Lung (tissue), 12 donors: ENCODE data around the gene ANGPTL4. TPM values are rescaled to one million over a fixed set of nuclear protein-coding genes. Genes with fewer than 3 reads are reported as not detected.
A peak's percentile ranks its signal among the peaks of the same experiment; 100 is the strongest.
"Not testable (repeated sequence)": the region's sequence is repeated elsewhere in the genome, so short reads cannot be mapped to it uniquely, and the experiment has no call there.

Experiments used
- ATAC-seq: fragments of 200-7000 bp; cut with Tn5 transposase; one replicate; pipeline ENCODE4 v1.9.1; 2020; ENCODE audit warnings: moderate number of reproducible peaks; ENCODE audit not compliant: insufficient read depth, low FRiP score
- DNase-seq, 3 donors: peaks; one replicate each; pipeline ENCODE4 v3.0.0-alpha.2; 2013 to 2017
- H3K27ac ChIP-seq, 2 donors: one replicate each; pipeline ENCODE4 v1.5.1; 2013; ENCODE audit warnings: mild to moderate bottlenecking in 2 of 2, moderate library complexity in 2 of 2, control low read depth in 1 of 2, inconsistent platforms in 1 of 2, low read depth in 1 of 2, low read length in 1 of 2
- H3K27me3 ChIP-seq, 3 donors: one replicate each; pipeline ENCODE4 v1.5.1; 2013; ENCODE audit warnings: low read length in 2 of 3; ENCODE audit not compliant: control insufficient read depth in 3 of 3, insufficient read depth in 3 of 3
- H3K36me3 ChIP-seq, 4 donors: one replicate each; pipeline ENCODE4 v1.5.1; 2013; ENCODE audit warnings: low read length in 4 of 4, mild to moderate bottlenecking in 1 of 4, moderate library complexity in 1 of 4; ENCODE audit not compliant: control insufficient read depth in 4 of 4, insufficient read depth in 4 of 4
- H3K4me1 ChIP-seq, 5 donors: one replicate each; pipeline ENCODE4 v1.5.1; 2013; ENCODE audit warnings: low read length in 5 of 5, mild to moderate bottlenecking in 2 of 5, moderate library complexity in 1 of 5; ENCODE audit not compliant: control insufficient read depth in 5 of 5, insufficient read depth in 5 of 5
- H3K4me3 ChIP-seq: one replicate; pipeline ENCODE4 v1.5.1; 2013; ENCODE audit warnings: mild to moderate bottlenecking, control low read depth, moderate library complexity
- H3K9ac ChIP-seq, 2 donors: one replicate each; pipeline ENCODE4 v1.5.1; 2013; ENCODE audit warnings: low read length in 2 of 2, control low read depth in 1 of 2; ENCODE audit not compliant: insufficient read depth in 1 of 2
- H3K9me3 ChIP-seq, 4 donors: one replicate each; pipeline ENCODE4 v1.5.1; 2013; ENCODE audit warnings: low read length in 3 of 4, mild to moderate bottlenecking in 1 of 4, moderate library complexity in 1 of 4; ENCODE audit not compliant: control insufficient read depth in 4 of 4, insufficient read depth in 3 of 4
- WGBS, 2 donors: extraction: QIAGEN DNeasy Blood & Tissue Kit; methylation state at CpG; one replicate each; pipeline ENCODE4 v1.1.7; 2013; 5-methylcytosine and 5-hydroxymethylcytosine counted together
- polyA plus RNA-seq, 2 donors: library from polyadenylated mRNA; stranded (reverse); fragments of 200-250 nt; gene quantifications; one replicate each; pipeline ENCODE4 v1.2.1, GENCODE V29; 2013
- total RNA-seq, 2 donors: library from RNA; depleted of rRNA in 1 of 2; stranded (reverse); fragments of >200 nt in 1 of 2; gene quantifications; one replicate each; pipeline ENCODE4 v1.2.1, GENCODE V29; 2014 to 2021
- TF ChIP-seq, protein P1 (sequence below): IDR thresholded peaks from 2 replicates; pipeline ENCODE4 v1.5.1; 2012; ENCODE audit warnings: mild to moderate bottlenecking; ENCODE audit errors: control extremely low read depth, extremely low read depth
- donor health status: control.
- donor health status: control.
- donor health status: Bipolar disorder and iron deficiency.
- donor health status: healthy.
- donor health status: DM: yes; HTN: yes; CAD: no.

Gene ANGPTL4
- total and polyA plus RNA-seq, 4 donors: 4.4 to 96.3 (median 12.6) TPM

DNA sequence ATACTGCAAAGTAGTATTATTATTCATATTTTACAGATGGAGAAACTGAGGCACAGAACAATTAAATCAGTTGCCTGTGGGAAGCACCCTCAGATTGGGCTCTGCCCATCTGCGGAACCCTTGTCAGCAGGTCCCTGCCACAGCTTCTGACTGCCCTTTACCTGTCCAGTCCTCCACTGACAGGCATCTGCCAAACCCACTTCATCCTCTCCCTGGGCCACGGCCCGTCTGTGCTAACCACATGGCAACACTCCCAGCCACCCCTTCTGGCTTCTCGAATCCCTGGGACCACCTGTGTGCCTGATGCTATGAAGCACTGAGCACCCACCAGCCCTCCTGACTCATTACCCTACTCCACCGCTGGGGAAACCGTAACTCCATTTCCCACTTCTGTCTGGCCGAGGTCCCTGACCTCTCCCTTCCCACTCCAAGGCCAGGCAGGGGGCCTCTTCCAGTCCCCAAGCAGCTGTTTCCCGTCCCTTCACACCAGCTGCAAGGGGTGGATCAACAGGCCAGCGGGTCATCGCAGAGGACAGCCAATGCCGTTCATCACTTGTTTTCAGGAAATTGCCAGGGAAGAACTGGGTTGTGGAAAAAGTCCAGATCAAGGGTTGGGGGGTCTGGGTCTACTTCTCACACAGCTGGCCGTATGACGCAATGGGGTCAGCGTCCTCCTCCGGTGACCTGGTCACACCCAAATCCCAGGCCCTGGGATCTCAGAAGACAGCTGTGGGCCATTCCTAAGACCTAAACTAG lies 23.4 kb upstream of the ANGPTL4 start:
- Histone ChIP-seq H3K27ac (peak overlapping the region; percentile 78 to 85), H3K4me3 (no peak overlapping the region), H3K9ac (no peak overlapping the region), H3K9me3 (no peaks in the 10 kb centered on the region), H3K4me1 (peaks cover 0 to 12% (median 6%) of the 10 kb centered on the region in 5 donors), H3K27me3 (peaks cover 0 to 24% (median 23%) of the 10 kb centered on the region in 3 donors), H3K36me3 (no peaks in the 10 kb centered on the region)
- peak; percentile 81 to 91 (median 85) for DNase-seq
- TF ChIP-seq, protein P1, sequence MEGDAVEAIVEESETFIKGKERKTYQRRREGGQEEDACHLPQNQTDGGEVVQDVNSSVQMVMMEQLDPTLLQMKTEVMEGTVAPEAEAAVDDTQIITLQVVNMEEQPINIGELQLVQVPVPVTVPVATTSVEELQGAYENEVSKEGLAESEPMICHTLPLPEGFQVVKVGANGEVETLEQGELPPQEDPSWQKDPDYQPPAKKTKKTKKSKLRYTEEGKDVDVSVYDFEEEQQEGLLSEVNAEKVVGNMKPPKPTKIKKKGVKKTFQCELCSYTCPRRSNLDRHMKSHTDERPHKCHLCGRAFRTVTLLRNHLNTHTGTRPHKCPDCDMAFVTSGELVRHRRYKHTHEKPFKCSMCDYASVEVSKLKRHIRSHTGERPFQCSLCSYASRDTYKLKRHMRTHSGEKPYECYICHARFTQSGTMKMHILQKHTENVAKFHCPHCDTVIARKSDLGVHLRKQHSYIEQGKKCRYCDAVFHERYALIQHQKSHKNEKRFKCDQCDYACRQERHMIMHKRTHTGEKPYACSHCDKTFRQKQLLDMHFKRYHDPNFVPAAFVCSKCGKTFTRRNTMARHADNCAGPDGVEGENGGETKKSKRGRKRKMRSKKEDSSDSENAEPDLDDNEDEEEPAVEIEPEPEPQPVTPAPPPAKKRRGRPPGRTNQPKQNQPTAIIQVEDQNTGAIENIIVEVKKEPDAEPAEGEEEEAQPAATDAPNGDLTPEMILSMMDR: no peak
- peak; percentile 25 for ATAC-seq
- 13 to 18% methylated on average over 15 of the region's 15 CpGs for WGBS, 2 donors

GRCh38 chr19:8341504-8341903 lies 22.5 kb upstream of the ANGPTL4 start:
- not testable (repeated sequence) for DNase-seq, ATAC-seq, H3K9me3 ChIP-seq, H3K36me3 ChIP-seq, H3K9ac ChIP-seq, H3K4me3 ChIP-seq
- 92 to 96% methylated on average over 4 of the region's 4 CpGs for WGBS, 2 donors
- peak overlapping the region; percentile 85 to 97 for H3K27ac ChIP-seq
- peaks cover 0 to 16% (median 15%) of the 10 kb centered on the region in 3 donors for H3K27me3 ChIP-seq
- H3K4me1 ChIP-seq: peaks cover 0 to 12% (median 6%) of the 10 kb centered on the region in 5 donors

GRCh38 chr19:8342316-8342683 lies 21.7 kb upstream of the ANGPTL4 start:
- Histone ChIP-seq H3K4me3 (peak overlapping the region; percentile 77), H3K36me3 (no peaks in the 10 kb centered on the region), H3K9me3 (no peaks in the 10 kb centered on the region), H3K27ac (peak overlapping the region; percentile 85 to 97), H3K4me1 (peaks cover 0 to 12% (median 6%) of the 10 kb centered on the region in 5 donors), H3K9ac (no peak overlapping the region), H3K27me3 (peaks cover 0 to 13% (median 12%) of the 10 kb centered on the region in 3 donors)
- no peak for DNase-seq
- ATAC-seq: no peak
- TF ChIP-seq, protein P1: no peak
- WGBS, 2 donors: 19 to 23% methylated on average over 14 of the region's 14 CpGs

GRCh38 chr19:8342684-8343482 lies 21.1 kb upstream of the ANGPTL4 start, which contains the start of gene KANK3:
Gene KANK3, minus strand, starts transcription at chr19:8343262. Its CDS starts 5,434 bp downstream, at chr19:8337828.
- no peaks in the 10 kb centered on the region for H3K36me3 ChIP-seq
- peak within 1 kb of the TSS; percentile 77 for H3K4me3 ChIP-seq
- DNase-seq: peak; percentile 88 to 94 (median 91)
- H3K9me3 ChIP-seq: no peaks in the 10 kb centered on the region
- peak; percentile 94 for ATAC-seq
- peaks cover 0 to 12% (median 2%) of the 10 kb centered on the region in 5 donors for H3K4me1 ChIP-seq
- peaks cover 0 to 10% (median 8%) of the 10 kb centered on the region in 3 donors for H3K27me3 ChIP-seq
- 2% methylated on average over 53 to 65 of the region's 65 CpGs for WGBS, 2 donors
- no peak within 1 kb of the TSS for H3K9ac ChIP-seq
- TF ChIP-seq, protein P1: no peak
- peak within 1 kb of the TSS; percentile 97 to 98 for H3K27ac ChIP-seq
